Measurements from ENCODE around the gene FCHO2.

DNA sequence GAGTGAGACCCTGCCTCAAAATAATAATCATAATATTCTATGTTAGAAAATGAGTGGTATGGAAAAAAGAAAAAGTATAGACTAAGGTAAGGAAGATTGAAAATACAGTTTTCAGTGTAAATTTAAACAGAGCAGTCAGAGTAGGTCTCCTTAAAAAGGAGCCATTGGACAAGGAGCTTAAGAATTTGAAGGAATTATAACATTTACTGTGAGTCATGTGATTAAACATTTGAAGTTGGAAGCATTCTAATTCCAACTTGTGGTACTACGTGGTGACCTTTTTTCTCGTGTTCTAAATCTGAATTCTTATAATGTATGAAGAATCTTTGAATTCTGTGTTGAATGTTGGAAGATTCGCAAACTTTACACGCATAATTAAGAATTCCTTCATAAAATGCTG lies 125.3 kb downstream of the FCHO2 start:
- TF ChIP-seq TEAD4 (IDR thresholded peaks at IDR 0.05) (no peak), CEBPB (IDR thresholded peaks at IDR 0.05) (no peak), EP300 (IDR thresholded peaks at IDR 0.05; ENCODE audit: borderline replicate concordance) (no peak), FOXM1 (IDR thresholded peaks at IDR 0.05; ENCODE audit: borderline replicate concordance, low read depth) (no peak), CREB1 (IDR thresholded peaks at IDR 0.05; ENCODE audit: low read depth) (no peak), TAF1 (IDR thresholded peaks at IDR 0.05; ENCODE audit: low read depth) (no peak)
- TF ChIP-seq, protein P1, sequence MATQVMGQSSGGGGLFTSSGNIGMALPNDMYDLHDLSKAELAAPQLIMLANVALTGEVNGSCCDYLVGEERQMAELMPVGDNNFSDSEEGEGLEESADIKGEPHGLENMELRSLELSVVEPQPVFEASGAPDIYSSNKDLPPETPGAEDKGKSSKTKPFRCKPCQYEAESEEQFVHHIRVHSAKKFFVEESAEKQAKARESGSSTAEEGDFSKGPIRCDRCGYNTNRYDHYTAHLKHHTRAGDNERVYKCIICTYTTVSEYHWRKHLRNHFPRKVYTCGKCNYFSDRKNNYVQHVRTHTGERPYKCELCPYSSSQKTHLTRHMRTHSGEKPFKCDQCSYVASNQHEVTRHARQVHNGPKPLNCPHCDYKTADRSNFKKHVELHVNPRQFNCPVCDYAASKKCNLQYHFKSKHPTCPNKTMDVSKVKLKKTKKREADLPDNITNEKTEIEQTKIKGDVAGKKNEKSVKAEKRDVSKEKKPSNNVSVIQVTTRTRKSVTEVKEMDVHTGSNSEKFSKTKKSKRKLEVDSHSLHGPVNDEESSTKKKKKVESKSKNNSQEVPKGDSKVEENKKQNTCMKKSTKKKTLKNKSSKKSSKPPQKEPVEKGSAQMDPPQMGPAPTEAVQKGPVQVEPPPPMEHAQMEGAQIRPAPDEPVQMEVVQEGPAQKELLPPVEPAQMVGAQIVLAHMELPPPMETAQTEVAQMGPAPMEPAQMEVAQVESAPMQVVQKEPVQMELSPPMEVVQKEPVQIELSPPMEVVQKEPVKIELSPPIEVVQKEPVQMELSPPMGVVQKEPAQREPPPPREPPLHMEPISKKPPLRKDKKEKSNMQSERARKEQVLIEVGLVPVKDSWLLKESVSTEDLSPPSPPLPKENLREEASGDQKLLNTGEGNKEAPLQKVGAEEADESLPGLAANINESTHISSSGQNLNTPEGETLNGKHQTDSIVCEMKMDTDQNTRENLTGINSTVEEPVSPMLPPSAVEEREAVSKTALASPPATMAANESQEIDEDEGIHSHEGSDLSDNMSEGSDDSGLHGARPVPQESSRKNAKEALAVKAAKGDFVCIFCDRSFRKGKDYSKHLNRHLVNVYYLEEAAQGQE (IDR thresholded peaks at IDR 0.05; ENCODE audit: low read depth) = no peak
- TF ChIP-seq, protein P2, sequence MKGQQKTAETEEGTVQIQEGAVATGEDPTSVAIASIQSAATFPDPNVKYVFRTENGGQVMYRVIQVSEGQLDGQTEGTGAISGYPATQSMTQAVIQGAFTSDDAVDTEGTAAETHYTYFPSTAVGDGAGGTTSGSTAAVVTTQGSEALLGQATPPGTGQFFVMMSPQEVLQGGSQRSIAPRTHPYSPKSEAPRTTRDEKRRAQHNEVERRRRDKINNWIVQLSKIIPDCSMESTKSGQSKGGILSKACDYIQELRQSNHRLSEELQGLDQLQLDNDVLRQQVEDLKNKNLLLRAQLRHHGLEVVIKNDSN (IDR thresholded peaks at IDR 0.05) = no peak

Measured in Ishikawa (cell line).